GM12891 (cell line): ENCODE measurements around the gene TMEM161A.
"Not testable (repeated sequence)": the region's sequence is repeated elsewhere in the genome, so short reads cannot be mapped to it uniquely, and the experiment has no call there.

Experiments
- POLR2A ChIP-seq: IDR thresholded peaks from 2 replicates; pipeline ENCODE4 v1.6.1; 2011; ENCODE audit warnings: low read depth, low read length, control low read depth
- POLR2AphosphoS5 ChIP-seq: IDR thresholded peaks from 2 replicates; pipeline ENCODE4 v1.6.1; 2011; ENCODE audit warnings: low read depth, low read length, control low read depth

GRCh38 chr19:19173243-19173642, 35.0 kb upstream of the TMEM161A start:
- not testable (repeated sequence) for TF ChIP-seq POLR2AphosphoS5, POLR2A
